ENCODE results near the gene PTCD2.

- TF ChIP-seq CTCF (IDR thresholded peaks at IDR 0.05; ENCODE audit: insufficient read depth, low read length) (no peak), POLR2AphosphoS5 (IDR thresholded peaks at IDR 0.05; ENCODE audit: low read depth) (no peak)
Observed at GRCh38 chr5:72308853-72309191, 11.4 kb upstream of the PTCD2 start.

Data from HL-60 (cell line).